ENCODE results near the gene MMP13. TPM values are rescaled to one million over a fixed set of nuclear protein-coding genes. Genes with fewer than 3 reads are reported as not detected.

The MMP13 gene
- total and polyA plus RNA-seq, 2 of the 13 experiments (the other 11 are each of a cell fraction or from before 2014, with no cell fraction given), result not detected

GRCh38 chr11:102929972-102930371 lies 25.6 kb downstream of the MMP13 start:
- H3K79me2 ChIP-seq (ENCODE audit: insufficient read depth, low read length), result no peaks in the 10 kb centered on the region
- H3K4me1 ChIP-seq (ENCODE audit: insufficient read depth, low read length), result no peaks in the 10 kb centered on the region
- H2AFZ ChIP-seq (ENCODE audit: low read length), result no peak overlapping the region
- POLR2A ChIA-PET, result no interaction called here
- H4K20me1 ChIP-seq (ENCODE audit: insufficient read depth, low read length), result no peaks in the 10 kb centered on the region
- WGBS (ENCODE audit: low lambda C conversion rate), result 9% methylated on average over 1 of the region's 1 CpG
- H3K9ac ChIP-seq (ENCODE audit: insufficient read depth, low read depth, low read length), result no peak overlapping the region
- no peaks in the 10 kb centered on the region for H3K36me3 ChIP-seq (replicated peaks in 1 of 2; ENCODE audit: control insufficient read depth in 1 of 2, insufficient read depth in 2 of 2, low read length in 2 of 2)
- no TSS peak for BruUV-seq (replicated peaks)
- ATAC-seq (no peak), DNase-seq (ENCODE audit: low spot score) (no peak), FAIRE-seq (no peak)
- H3K27me3 ChIP-seq (ENCODE audit: control insufficient read depth in 1 of 2, insufficient read depth in 2 of 2, low read length in 2 of 2), result no peaks in the 10 kb centered on the region
- H3K27ac ChIP-seq (ENCODE audit: extremely low read length, insufficient read depth, low read length), result no peak overlapping the region
- TF ChIP-seq, protein P1, sequence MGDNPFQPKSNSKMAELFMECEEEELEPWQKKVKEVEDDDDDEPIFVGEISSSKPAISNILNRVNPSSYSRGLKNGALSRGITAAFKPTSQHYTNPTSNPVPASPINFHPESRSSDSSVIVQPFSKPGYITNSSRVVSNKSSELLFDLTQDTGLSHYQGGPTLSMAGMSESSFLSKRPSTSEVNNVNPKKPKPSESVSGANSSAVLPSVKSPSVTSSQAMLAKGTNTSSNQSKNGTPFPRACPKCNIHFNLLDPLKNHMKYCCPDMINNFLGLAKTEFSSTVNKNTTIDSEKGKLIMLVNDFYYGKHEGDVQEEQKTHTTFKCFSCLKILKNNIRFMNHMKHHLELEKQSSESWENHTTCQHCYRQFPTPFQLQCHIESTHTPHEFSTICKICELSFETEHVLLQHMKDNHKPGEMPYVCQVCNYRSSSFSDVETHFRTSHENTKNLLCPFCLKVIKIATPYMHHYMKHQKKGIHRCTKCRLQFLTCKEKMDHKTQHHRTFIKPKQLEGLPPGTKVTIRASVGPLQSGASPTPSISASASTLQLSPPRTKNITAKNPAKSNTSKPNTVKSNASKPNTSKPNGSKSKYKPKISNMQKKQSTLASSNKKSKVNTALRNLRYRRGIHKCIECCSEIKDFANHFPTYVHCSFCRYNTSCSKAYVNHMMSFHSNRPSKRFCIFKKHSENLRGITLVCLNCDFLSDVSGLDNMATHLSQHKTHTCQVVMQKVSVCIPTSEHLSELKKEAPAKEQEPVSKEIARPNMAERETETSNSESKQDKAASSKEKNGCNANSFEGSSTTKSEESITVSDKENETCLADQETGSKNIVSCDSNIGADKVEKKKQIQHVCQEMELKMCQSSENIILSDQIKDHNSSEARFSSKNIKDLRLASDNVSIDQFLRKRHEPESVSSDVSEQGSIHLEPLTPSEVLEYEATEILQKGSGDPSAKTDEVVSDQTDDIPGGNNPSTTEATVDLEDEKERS (CRISPR knock-in tag; IDR thresholded peaks at IDR 0.05), result no peak
- TF ChIP-seq, protein P2, sequence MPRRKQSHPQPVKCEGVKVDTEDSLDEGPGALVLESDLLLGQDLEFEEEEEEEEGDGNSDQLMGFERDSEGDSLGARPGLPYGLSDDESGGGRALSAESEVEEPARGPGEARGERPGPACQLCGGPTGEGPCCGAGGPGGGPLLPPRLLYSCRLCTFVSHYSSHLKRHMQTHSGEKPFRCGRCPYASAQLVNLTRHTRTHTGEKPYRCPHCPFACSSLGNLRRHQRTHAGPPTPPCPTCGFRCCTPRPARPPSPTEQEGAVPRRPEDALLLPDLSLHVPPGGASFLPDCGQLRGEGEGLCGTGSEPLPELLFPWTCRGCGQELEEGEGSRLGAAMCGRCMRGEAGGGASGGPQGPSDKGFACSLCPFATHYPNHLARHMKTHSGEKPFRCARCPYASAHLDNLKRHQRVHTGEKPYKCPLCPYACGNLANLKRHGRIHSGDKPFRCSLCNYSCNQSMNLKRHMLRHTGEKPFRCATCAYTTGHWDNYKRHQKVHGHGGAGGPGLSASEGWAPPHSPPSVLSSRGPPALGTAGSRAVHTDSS (CRISPR knock-in tag; conservative IDR thresholded peaks at IDR 0.05), result no peak
- intact Hi-C loops (cut with micrococcal nuclease; ENCODE audit: unreplicated experiment) (no loop called here), in situ Hi-C loops (cut with HindIII; ENCODE audit: extremely low pct_ligation_motif_present, low pct_unique_long_range_greater_than_20kb) (loop anchor here (10.0 to 25.0 kb wide), 2 partner anchors 125 to 193 kb away; no protein-coding TSS in a partner anchor)
- CTCF ChIA-PET (ENCODE audit: low intra/inter-chr PET ratio, low total read pairs), result no interaction called here
- H3K4me3 ChIP-seq (replicated peaks in 1 of 3; ENCODE audit: insufficient read depth in 1 of 3, low read depth in 2 of 3, low read length in 3 of 3), result no peak overlapping the region
- no peak overlapping the region for H3K4me2 ChIP-seq (ENCODE audit: low read depth, low read length)
- H3K9me3 ChIP-seq (ENCODE audit: low read length), result no peaks in the 10 kb centered on the region

DNA sequence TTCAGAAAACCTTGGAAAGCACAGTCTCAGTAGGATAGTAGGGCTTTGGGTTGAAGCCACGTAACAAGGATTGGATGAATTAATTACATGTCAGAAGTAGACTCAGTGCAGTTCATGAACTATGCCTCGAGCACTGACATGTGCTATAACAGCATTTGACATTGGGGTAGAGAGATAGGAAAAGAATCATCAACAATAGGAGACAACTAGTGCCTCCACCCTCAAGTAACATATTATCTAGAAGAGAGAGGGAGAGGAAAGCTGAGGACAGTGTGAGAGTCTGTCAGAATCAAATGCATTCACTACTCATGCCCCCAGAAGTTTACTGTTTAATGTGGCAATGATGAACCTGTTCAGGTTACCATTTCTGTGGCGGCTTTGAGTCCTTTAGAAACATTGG lies 26.4 kb downstream of the MMP13 start:
- Histone ChIP-seq H2AFZ (ENCODE audit: low read length) (no peak overlapping the region), H3K4me3 (replicated peaks in 1 of 3; ENCODE audit: insufficient read depth in 1 of 3, low read depth in 2 of 3, low read length in 3 of 3) (no peak overlapping the region), H3K4me1 (ENCODE audit: insufficient read depth, low read length) (no peaks in the 10 kb centered on the region), H3K4me2 (ENCODE audit: low read depth, low read length) (no peak overlapping the region), H3K27ac (ENCODE audit: extremely low read length, insufficient read depth, low read length) (no peak overlapping the region), H3K79me2 (ENCODE audit: insufficient read depth, low read length) (no peaks in the 10 kb centered on the region), H3K27me3 (ENCODE audit: control insufficient read depth in 1 of 2, insufficient read depth in 2 of 2, low read length in 2 of 2) (no peaks in the 10 kb centered on the region), H3K9ac (ENCODE audit: insufficient read depth, low read depth, low read length) (no peak overlapping the region), H3K36me3 (replicated peaks in 1 of 2; ENCODE audit: control insufficient read depth in 1 of 2, insufficient read depth in 2 of 2, low read length in 2 of 2) (no peaks in the 10 kb centered on the region), H3K9me3 (ENCODE audit: low read length) (no peaks in the 10 kb centered on the region), H4K20me1 (ENCODE audit: insufficient read depth, low read length) (no peaks in the 10 kb centered on the region)
- CTCF ChIA-PET (ENCODE audit: low intra/inter-chr PET ratio, low total read pairs), result no interaction called here
- POLR2A ChIA-PET, result no interaction called here
- in situ Hi-C loops (cut with HindIII; ENCODE audit: extremely low pct_ligation_motif_present, low pct_unique_long_range_greater_than_20kb) (loop anchor here (25.0 kb wide), 1 partner anchor 192 kb away; no protein-coding TSS in a partner anchor), intact Hi-C loops (cut with micrococcal nuclease; ENCODE audit: unreplicated experiment) (no loop called here)
- DNase-seq (ENCODE audit: low spot score) (no peak), ATAC-seq (no peak), FAIRE-seq (no peak)
- 9% methylated on average over 3 of the region's 3 CpGs for WGBS (ENCODE audit: low lambda C conversion rate)
- BruUV-seq (replicated peaks), result no TSS peak
- no peak for TF ChIP-seq ZBTB20 (CRISPR knock-in tag; IDR thresholded peaks at IDR 0.05; ENCODE audit: borderline replicate concordance, low read depth)
- TF ChIP-seq IKZF4 (CRISPR knock-in tag; IDR thresholded peaks at IDR 0.05; ENCODE audit: borderline replicate concordance, low read depth, not compliant biosample characterization), result no peak
- no peak for TF ChIP-seq ZMYM4 (CRISPR knock-in tag; IDR thresholded peaks at IDR 0.05)
- TF ChIP-seq ZNF367 (CRISPR knock-in tag; IDR thresholded peaks at IDR 0.05; ENCODE audit: borderline replicate concordance), result no peak
- TF ChIP-seq BHLHE40 (IDR thresholded peaks at IDR 0.05; ENCODE audit: low read length), result no peak
- TF ChIP-seq ZNF740 (CRISPR knock-in tag; IDR thresholded peaks at IDR 0.05), result no peak
- TF ChIP-seq CBX5 (CRISPR knock-in tag; IDR thresholded peaks at IDR 0.05; ENCODE audit: borderline replicate concordance), result no peak
- no peak for TF ChIP-seq ZNF788 (CRISPR knock-in tag; IDR thresholded peaks at IDR 0.05; ENCODE audit: borderline replicate concordance)
- no peak for TF ChIP-seq TBX3 (IDR thresholded peaks at IDR 0.05; ENCODE audit: borderline replicate concordance)
- TF ChIP-seq ZBTB8A (CRISPR knock-in tag; IDR thresholded peaks at IDR 0.05; ENCODE audit: borderline replicate concordance, low read depth), result no peak
- no peak for TF ChIP-seq ZNF724P (CRISPR knock-in tag; IDR thresholded peaks at IDR 0.05; ENCODE audit: borderline replicate concordance)
